HFFc6 (cell line): ENCODE measurements around the gene SH3BP4. TPM values are rescaled to one million over a fixed set of nuclear protein-coding genes. Genes with fewer than 3 reads are reported as not detected.

Experiments used
- DNase-seq: peaks from one replicate; pipeline ENCODE4 v3.0.0-alpha.2; 2018
- H3K27ac Mint-ChIP-seq: 2 replicates; pipeline ENCODE4 v1.8.0; 2020; ENCODE audit warnings: mild to moderate bottlenecking, mixed read lengths
- H3K27me3 Mint-ChIP-seq: 2 replicates; pipeline ENCODE4 v1.8.0; 2021; ENCODE audit warnings: mild to moderate bottlenecking, moderate library complexity, mixed read lengths; ENCODE audit not compliant: insufficient read depth
- H3K36me3 Mint-ChIP-seq: 2 replicates; pipeline ENCODE4 v1.8.0; 2021; ENCODE audit warnings: low read depth, mixed read lengths
- H3K4me1 Mint-ChIP-seq: 2 replicates; pipeline ENCODE4 v1.8.0; 2020; ENCODE audit warnings: low read depth, mixed read lengths
- H3K4me3 Mint-ChIP-seq: 2 replicates; pipeline ENCODE4 v1.8.0; 2020; ENCODE audit warnings: mild to moderate bottlenecking, moderate library complexity, mixed read lengths
- H3K9me3 Mint-ChIP-seq: 2 replicates; pipeline ENCODE4 v1.8.0; 2020; ENCODE audit warnings: mild to moderate bottlenecking, mixed read lengths
- CTCF ChIP-seq: fragments of 200-600 bp; sonication (generic); IDR thresholded peaks from 2 replicates; pipeline ENCODE4 v1.5.0; 2021; ENCODE audit warnings: antibody characterized with exemption, mild to moderate bottlenecking
- total RNA-seq, 6 experiments: library from RNA; stranded (reverse); fragmentation: NEBNext Ultra II Directional; extraction: Animal tissue kit (Norgen Biotek cat#: 25700); gene quantifications; 2 replicates in 1 of 6; 3 replicates in 5 of 6; pipeline ENCODE4 v1.2.3, GENCODE V29; 2021

The SH3BP4 gene
- total RNA-seq, 6 experiments from 2014 or later: 82.3 to 98.7 (median 87.8) TPM

GRCh38 chr2:235006986-235007385 lies 55.2 kb downstream of the SH3BP4 start:
- peaks cover 52% of the 10 kb centered on the region for H3K4me1 Mint-ChIP-seq
- H3K4me3 Mint-ChIP-seq: no peak overlapping the region; the same call in 1 of the 2 replicates
- peaks cover 21% of the 10 kb centered on the region for H3K27me3 Mint-ChIP-seq
- no peaks in the 10 kb centered on the region; the same call in 1 of the 2 replicates for H3K9me3 Mint-ChIP-seq
- peaks cover 71% of the 10 kb centered on the region for H3K36me3 Mint-ChIP-seq
- no peak for DNase-seq
- no peak for TF ChIP-seq CTCF
- H3K27ac Mint-ChIP-seq: no peak overlapping the region

- H3K9me3 Mint-ChIP-seq: no peaks in the 10 kb centered on the region; the same call in 1 of the 2 replicates
- no peak overlapping the region for H3K4me3 Mint-ChIP-seq
- H3K36me3 Mint-ChIP-seq: peaks cover 70% of the 10 kb centered on the region
- DNase-seq: no peak
- peaks cover 46% of the 10 kb centered on the region for H3K4me1 Mint-ChIP-seq
- peaks cover 15% of the 10 kb centered on the region for H3K27me3 Mint-ChIP-seq
- H3K27ac Mint-ChIP-seq: peak overlapping the region; percentile 17
- TF ChIP-seq CTCF: no peak
These were observed 56.0 kb downstream of the SH3BP4 start for GRCh38 chr2:235007664-235008457.

- peaks cover 12% of the 10 kb centered on the region for H3K27me3 Mint-ChIP-seq
- peaks cover 68% of the 10 kb centered on the region for H3K36me3 Mint-ChIP-seq
- H3K27ac Mint-ChIP-seq: peak overlapping the region; percentile 50
- TF ChIP-seq CTCF: no peak
- no peak overlapping the region for H3K4me3 Mint-ChIP-seq
- no peak for DNase-seq
- H3K4me1 Mint-ChIP-seq: peaks cover 38% of the 10 kb centered on the region
- no peaks in the 10 kb centered on the region; the same call in 1 of the 2 replicates for H3K9me3 Mint-ChIP-seq
These were observed 56.8 kb downstream of the SH3BP4 start for GRCh38 chr2:235008584-235009044.

GRCh38 chr2:235009081-235009480 lies 57.3 kb downstream of the SH3BP4 start:
- TF ChIP-seq CTCF: no peak
- H3K27ac Mint-ChIP-seq: peak overlapping the region; percentile 50; the same call in 1 of the 2 replicates
- H3K4me3 Mint-ChIP-seq: no peak overlapping the region

GRCh38 chr2:235010117-235010714 lies 58.4 kb downstream of the SH3BP4 start:
- no peak for TF ChIP-seq CTCF
- Mint-ChIP-seq H3K4me3 (no peak overlapping the region), H3K9me3 (peaks cover 6% of the 10 kb centered on the region), H3K27ac (no peak overlapping the region), H3K36me3 (peaks cover 72% of the 10 kb centered on the region), H3K4me1 (peaks cover 38% of the 10 kb centered on the region), H3K27me3 (peaks cover 11% of the 10 kb centered on the region)
- no peak for DNase-seq

More at GRCh38 chr2:235009081-235009480, 57.3 kb downstream of the SH3BP4 start:
- DNase-seq: no peak
- Mint-ChIP-seq H3K27me3 (peaks cover 12% of the 10 kb centered on the region), H3K36me3 (peaks cover 69% of the 10 kb centered on the region), H3K9me3 (no peaks in the 10 kb centered on the region; the same call in 1 of the 2 replicates), H3K4me1 (peaks cover 37% of the 10 kb centered on the region)
